Measurements from ENCODE around the gene RPS6KB2.
"Not testable (repeated sequence)": the region's sequence is repeated elsewhere in the genome, so short reads cannot be mapped to it uniquely, and the experiment has no call there.

RPS6KB2 gene

GRCh38 chr11:67410984-67411784 is 17.1 kb upstream of the RPS6KB2 start:
- DNase-seq = no peak

GRCh38 chr11:67411785-67412152 is 16.5 kb upstream of the RPS6KB2 start:
- DNase-seq = no peak

DNA sequence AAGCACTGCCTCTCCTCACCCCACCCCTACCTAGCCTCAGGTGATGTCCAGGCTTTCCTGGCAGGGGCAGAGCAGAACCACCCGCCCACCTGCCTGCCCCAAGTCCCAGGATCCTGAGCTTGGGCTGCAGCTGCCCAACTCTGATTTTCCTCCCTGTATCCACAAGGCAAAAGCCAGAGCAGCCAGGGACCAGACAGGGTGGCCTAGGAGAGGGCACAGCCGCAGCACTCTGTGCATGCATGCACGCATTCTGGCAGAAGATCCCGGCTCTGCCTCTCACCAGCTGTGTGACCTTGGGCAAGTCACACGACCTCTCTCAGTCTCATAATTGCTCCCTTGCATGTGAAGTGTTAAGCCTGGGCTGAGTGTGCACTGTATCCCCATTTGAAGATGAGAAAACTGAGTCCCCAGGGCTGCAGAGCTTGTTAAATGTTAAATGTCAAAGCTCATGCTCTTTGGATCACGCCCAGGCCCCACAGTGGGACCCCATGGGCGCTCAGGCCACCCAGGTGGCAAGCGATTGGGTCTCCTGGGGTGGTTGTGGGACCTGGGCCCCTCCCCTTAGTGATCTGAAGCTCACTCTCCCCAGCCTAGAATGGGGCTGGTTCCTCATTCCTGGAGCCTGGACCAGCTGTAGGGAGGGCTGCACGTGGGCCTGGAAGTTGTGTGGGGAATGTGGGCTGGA is 15.7 kb upstream of the RPS6KB2 start:
- no peak for DNase-seq

GRCh38 chr11:67413266-67413849 is 14.9 kb upstream of the RPS6KB2 start:
- no peak for DNase-seq

- no peak for DNase-seq
These were observed 12.6 kb upstream of the RPS6KB2 start, which contains the start of gene CARNS1 for GRCh38 chr11:67415501-67416304. CARNS1 (plus strand) TSS chr11:67415678; CDS start chr11:67416200, 522 bp downstream.

DNA sequence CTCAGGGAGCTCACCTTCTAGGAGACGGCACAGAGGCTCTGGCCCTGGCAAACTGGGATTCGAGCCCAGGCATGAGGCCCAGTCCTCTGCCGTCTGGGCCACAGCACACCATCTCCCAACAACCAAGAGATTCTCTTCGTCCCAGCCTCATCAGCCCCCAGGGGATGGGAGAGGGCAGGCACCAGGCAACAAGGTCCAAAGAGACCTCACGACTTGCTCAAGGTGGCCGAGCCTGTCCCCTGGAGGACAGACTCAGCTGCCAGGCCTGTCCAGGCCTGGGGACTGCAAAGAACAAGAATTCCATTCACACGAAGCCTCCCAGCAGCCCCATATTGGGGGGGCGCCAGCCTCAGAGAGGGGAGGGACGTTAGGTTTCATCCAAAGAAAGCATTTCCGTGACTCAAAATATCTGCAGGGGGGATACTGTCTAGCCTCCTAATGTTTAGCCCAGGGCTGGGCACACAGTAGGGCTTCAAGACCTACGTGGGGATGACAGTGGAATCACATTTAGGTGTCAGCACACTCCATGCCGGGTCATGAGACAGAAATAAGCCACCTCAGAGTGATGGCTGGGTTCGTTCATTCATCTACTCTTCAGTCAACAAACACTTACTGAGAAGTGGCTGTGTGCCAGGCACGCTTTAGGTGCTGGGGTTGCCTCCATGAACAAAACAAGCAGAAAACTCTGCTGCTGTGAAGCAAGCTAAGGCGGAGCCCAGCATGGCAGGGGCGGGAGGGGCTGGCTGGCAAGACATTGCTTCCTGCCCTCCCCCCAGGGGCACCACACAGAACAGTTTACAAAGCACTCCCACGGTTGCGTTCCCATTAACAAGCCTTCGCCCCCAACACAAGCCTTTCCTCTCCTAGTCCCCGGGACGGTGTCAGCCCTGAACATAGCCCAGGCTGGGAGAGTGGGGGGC is 11.6 kb upstream of the RPS6KB2 start:
- DNase-seq = peak; percentile 79

DNA sequence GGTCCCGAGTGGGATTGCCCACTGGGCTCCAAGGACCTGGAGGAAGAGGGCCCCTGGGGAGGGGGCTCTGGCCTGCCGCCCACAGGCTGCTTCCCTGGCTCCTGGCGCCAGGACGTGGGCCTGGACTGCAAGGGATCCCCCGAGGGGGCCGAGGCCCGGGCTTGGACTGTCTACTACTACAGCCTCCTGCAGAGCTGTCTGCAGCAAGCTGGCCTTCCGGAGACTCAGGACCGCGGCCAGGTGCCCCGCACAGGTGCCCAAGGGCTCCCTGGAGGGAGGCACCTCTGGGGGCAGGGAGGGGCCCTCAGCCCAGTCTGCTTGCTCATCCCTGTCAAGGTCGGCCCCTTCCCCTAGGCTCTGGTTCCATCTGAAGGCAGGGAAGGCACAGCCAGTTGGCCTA is 10.9 kb upstream of the RPS6KB2 start:
- no peak for DNase-seq

DNA sequence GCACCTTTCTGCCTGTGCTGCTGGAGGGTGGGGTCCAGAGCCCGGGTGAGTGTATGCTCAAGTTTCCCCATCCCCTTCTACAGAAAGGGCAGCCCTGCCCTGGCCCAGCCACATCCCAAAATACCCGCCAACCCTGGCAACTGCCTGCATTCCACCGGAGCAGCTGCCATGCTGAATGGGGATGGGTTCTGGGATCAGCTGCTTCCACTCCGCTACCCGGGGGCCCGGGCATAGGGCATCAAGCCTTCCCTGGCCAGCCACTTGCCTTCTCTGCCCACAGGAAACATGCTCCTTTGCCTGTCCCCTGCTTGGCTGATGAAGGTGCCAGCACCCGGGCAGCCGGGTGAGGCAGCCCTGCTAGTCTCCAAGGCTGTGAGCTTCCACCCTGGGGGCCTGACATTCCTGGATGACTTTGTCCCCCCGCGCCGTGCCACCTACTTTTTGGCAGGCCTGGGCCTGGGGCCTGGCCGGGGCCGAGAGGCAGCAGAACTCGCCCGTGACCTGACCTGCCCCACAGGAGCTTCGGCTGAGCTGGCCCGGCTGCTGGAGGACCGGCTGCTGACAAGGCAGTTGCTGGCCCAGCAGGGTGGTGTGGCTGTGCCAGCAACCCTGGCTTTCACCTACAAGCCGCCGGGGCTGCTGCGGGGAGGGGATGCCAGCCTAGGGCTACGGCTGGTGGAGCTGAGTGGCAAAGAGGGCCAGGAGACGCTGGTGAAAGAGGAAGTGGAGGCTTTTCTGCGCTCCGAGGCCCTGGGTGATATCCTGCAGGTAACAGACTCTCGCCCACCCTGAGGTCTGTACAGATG is 9.6 kb upstream of the RPS6KB2 start:
- DNase-seq = no peak

- DNase-seq = no peak
These were observed 8.8 kb upstream of the RPS6KB2 start for GRCh38 chr11:67419325-67420049.

- DNase-seq = no peak
These were observed 8.1 kb upstream of the RPS6KB2 start for GRCh38 chr11:67420147-67420645.

DNA sequence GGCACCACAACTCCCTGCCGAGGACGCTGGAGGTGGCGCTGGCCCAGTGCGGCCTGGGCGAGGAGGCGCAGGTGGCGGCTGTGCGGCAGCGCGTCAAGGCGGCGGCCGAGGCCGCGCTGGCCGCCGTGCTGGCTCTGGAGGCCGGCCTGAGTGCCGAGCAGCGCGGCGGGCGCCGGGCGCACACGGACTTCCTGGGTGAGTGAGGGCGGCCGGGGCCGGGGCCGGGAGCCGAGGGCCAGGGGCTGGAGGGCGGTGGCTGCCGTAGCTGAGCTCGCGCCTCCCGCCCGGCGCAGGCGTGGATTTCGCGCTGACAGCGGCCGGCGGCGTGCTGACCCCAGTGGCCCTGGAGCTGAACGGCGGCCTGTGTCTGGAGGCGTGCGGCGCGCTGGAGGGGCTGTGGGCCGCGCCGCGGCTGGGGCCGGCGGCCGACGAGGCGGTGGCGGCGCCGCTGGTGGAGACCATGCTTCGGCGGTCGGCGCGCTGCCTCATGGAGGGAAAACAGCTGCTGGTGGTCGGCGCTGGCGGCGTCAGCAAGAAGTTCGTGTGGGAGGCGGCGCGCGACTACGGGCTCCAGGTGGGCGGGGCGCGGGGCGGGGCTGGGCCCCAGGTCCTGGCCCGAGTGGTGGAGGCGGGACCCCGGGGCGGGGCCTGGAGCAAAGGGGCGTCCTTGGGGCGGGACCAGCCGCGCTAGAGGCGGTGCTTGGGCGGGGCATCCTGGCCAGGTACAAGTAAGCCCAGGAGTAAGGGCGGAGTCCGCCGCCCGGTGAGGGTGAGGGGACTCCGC is 7.5 kb upstream of the RPS6KB2 start:
- peak; percentile 98 for DNase-seq

- no peak for DNase-seq
These were observed 6.8 kb upstream of the RPS6KB2 start for GRCh38 chr11:67421430-67422031.

GRCh38 chr11:67422891-67423290 is 5.4 kb upstream of the RPS6KB2 start:
- no peak for DNase-seq

DNA sequence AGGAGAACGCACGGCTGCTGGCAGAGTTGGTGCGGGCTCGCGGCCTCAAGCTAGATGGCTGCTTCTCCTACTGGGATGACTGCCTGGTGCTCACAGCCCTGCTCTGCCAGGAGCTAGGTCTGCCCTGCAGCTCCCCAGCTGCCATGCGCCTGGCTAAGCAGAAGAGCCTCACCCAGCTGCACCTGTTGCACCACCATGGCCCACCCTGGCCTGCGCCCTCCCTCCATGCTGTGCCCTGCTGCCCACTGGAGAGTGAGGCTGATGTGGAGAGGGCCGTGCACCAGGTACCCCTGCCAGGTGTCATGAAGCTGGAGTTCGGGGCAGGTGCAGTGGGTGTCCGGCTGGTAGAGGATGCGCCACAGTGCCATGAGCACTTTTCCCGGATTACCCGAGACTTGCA is 4.8 kb upstream of the RPS6KB2 start:
- DNase-seq = no peak

GRCh38 chr11:67423891-67424613 is 4.2 kb upstream of the RPS6KB2 start:
- no peak for DNase-seq

DNA sequence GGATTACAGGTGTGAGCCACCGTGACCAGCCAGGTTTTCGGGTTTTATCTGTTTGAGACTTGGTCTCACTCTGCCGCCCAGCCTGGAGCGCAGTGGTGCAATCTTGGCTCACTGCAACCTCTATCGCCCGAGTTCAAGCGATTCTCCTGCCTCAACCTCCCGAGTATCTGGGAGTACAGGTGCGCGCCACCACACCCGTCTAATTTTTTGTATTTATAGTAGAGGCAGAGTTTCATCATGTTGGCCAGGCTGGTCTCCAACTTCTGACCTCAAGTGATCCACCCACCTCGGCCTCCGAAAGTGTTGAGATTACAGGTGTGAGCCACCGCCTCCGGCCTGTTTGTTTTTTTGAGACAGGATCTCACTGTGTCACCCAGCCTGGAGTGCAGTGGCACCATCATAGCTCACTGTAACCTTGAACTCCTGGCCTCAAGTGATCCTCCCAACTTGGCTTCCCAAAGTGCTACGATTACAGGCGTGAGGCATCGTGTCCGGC is 882 bp upstream of the RPS6KB2 start:
- not testable (repeated sequence) for DNase-seq

GRCh38 chr11:67429038-67429668 is 859 bp downstream of the RPS6KB2 start:
- DNase-seq = no peak

Data from effector CD4-positive, alpha-beta T cell (primary cell).